ENCODE measurements around the gene DENND4B. TPM values are rescaled to one million over a fixed set of nuclear protein-coding genes. Genes with fewer than 3 reads are reported as not detected.

DENND4B gene
- total RNA-seq, 1 donor from 2014 or later: 18.0 TPM

Other genes with a start within 250 kb of the DENND4B start
- 31.3 and 42.7 TPM in 2 replicates for gene INTS3, start 218.7 kb downstream of the DENND4B start, total RNA-seq
- gene SLC27A3, start 171.3 kb downstream of the DENND4B start, total RNA-seq: 27.6 and 30.0 TPM in 2 replicates
- 5.4 and 9.9 TPM in 2 replicates for gene GATAD2B, start 23.7 kb downstream of the DENND4B start, total RNA-seq
- 3.7 and 7.5 TPM in 2 replicates for gene CRTC2, start 11.9 kb upstream of the DENND4B start, total RNA-seq
- 153 and 161 TPM in 2 replicates for gene SLC39A1, start 16.8 kb upstream of the DENND4B start, total RNA-seq
- gene CREB3L4, start 21.2 kb upstream of the DENND4B start, total RNA-seq: 11.0 and 13.1 TPM in 2 replicates
- gene JTB, start 31.0 kb upstream of the DENND4B start, total RNA-seq: 139 and 198 TPM in 2 replicates
- gene RAB13, start 39.6 kb upstream of the DENND4B start, total RNA-seq: 104 and 112 TPM in 2 replicates
- gene RPS27, start 44.0 kb upstream of the DENND4B start, total RNA-seq: 348 and 1,017 TPM in 2 replicates
- gene NUP210L, start 208.4 kb upstream of the DENND4B start, total RNA-seq: 0.09 and 0.17 TPM in 2 replicates
- 707 and 1,476 TPM in 2 replicates for gene TPM3, start 245.4 kb upstream of the DENND4B start, total RNA-seq